Dermis blood vessel endothelial cell (primary cell): ENCODE measurements around the gene S100P. TPM values are rescaled to one million over a fixed set of nuclear protein-coding genes. Genes with fewer than 3 reads are reported as not detected.
"Not testable (repeated sequence)": the region's sequence is repeated elsewhere in the genome, so short reads cannot be mapped to it uniquely, and the experiment has no call there.

Source experiments
- DNase-seq: peaks from one replicate; pipeline ENCODE4 v3.0.0; 2010
- total RNA-seq: library from RNA; depleted of rRNA; stranded (reverse); fragments of >200 nt; gene quantifications from 2 replicates; pipeline ENCODE4 v1.2.3, GENCODE V29; 2014

Gene S100P
- total RNA-seq, 1 donor from 2014 or later = not detected

DNA sequence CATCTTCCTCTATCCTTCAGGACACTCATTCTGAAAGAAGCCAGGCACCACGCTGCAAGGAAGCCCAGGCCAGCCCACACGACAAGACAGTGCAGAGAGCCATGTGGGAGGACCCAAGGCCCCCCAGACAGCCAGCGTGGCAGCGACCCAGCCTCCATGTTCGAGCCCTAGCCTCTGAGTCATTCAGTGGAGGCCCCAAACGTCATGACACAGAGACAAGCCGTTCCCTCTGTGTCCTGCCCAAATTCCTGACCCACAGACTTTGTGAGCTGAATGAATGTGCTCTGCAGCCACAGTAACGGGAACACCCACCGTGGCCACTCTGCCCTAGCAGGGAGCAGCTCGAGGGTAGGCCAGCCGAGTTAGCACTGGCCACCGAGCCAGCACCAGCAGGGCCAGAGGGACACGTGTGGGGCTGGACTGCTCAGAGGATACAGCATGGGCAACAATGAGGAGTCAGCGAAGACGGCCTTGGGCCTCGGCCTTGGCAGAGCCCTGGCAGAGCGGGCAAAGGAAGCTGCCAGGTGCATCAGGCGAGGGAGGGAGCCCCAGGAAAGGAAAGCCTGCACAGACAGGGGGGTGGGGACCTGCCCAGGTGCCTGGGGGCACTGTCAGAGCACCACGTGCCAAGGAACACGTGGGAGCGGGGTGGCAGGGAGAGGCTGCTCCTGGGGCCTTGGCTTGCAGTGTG is 30.9 kb downstream of the S100P start:
- no peak for DNase-seq

- not testable (repeated sequence) for DNase-seq
These were observed 31.8 kb downstream of the S100P start for GRCh38 chr4:6725427-6725961.

DNA sequence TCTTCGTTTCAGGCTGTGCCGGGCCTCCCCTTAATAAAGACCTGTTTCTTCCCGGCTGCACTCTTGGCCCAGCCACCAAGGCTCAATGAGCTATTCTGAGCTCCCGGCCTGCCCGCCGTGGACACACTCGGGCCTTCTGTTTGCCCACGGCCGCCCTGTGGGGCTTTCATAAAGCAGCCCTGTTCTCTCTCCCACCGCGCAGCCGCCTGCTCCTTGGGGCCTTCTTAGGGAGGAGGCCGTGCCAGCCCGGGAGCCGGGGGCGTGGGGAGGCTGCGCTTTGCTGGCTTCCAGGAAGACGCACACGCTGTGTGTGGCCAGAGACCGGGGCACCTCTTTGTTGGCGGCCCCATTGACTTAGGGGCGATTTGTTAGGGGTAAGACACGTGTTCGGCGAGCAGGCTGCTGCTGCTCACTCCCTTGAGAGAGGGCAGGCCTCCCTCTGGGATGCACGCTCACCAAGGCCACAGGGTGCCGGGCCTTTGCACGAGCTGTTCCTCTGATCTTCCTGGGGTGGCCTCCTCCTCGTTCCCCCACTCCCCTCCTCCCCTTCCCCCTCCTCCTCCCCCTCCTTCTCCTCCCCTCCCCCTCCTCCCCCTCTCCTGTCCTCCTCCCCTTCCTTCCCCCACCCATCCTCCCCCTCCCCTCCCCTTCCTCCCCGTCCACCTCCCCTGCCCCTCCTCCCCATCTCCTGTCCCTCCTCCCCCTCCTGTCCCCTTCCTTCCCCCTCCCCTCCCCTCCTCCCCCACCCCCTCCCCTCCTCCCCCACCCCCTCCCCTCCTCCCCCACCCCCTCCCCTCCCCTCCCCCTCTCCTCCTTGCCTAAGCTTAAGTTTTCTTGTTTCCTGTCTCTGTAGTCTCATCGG is 33.6 kb downstream of the S100P start:
- DNase-seq = no peak

DNA sequence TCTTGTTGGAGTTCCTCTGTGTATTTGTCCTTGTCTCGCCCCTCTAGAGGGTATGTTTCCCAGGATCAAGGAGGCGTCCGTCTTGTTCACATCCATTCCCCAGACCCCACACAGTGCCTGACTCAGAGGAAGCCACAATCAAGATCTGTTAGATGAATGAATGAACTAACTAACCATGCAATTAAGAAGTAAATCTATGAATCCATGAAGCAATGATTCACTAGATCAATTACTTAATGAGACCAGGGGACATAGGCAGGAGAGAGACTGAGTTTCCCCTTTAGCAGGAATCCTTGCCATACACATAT is 34.2 kb downstream of the S100P start:
- DNase-seq = no peak

- DNase-seq = no peak
These were observed 34.8 kb downstream of the S100P start for GRCh38 chr4:6728320-6729029.

DNA sequence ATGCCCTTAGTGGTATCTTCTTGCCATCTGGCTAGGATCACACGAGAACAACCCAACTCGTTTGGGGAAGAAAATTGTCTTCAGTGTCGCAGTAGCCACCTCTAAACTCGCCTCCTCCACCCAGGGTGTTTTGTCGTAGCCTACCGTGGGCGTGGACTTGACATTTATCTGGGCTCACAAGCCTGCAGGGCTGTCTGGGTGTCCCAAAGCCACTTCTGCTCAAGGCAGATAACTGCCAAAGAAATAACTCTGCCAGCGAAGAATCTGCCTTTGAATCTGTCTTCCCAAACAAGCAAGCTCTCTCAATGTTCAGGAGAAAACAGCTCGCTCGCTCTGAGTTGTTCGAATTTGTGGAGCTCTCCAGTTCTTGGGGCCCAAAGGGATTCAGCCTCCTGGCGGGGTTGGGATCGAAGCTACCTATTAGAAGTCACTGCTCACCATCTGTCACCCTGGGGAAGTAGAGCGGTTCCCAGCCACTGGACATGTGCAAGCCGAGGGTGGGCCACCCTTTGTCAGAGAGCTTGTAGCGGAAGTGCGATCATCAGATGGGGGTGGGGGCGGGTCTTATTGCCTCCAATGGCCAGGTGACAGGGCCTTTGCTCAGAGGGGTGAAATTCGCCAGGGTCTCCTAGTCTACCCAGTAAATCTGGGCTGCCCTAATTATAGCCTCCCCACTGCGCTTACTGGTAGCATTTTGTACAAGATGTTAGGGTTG is 37.1 kb downstream of the S100P start:
- DNase-seq = no peak

DNA sequence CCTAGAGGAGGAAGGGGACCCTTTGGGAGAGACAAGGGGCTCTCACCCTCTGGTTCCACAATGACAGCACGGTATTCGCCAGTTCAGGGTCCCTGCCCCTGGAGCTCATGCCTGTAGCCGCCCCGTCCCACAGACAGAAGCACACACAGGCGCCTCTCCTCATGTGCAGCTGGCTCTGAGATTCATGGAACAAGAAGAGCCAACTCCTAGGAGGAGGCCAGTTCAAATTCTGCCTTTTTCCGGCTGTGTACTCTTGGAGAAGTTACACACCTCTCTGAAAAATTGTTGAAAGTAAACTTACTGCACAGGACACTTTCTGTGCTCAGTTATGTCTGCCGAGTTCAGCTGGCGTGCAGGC is 37.6 kb downstream of the S100P start:
- no peak for DNase-seq

- DNase-seq = no peak
These were observed 38.1 kb downstream of the S100P start for GRCh38 chr4:6731780-6732179.

DNA sequence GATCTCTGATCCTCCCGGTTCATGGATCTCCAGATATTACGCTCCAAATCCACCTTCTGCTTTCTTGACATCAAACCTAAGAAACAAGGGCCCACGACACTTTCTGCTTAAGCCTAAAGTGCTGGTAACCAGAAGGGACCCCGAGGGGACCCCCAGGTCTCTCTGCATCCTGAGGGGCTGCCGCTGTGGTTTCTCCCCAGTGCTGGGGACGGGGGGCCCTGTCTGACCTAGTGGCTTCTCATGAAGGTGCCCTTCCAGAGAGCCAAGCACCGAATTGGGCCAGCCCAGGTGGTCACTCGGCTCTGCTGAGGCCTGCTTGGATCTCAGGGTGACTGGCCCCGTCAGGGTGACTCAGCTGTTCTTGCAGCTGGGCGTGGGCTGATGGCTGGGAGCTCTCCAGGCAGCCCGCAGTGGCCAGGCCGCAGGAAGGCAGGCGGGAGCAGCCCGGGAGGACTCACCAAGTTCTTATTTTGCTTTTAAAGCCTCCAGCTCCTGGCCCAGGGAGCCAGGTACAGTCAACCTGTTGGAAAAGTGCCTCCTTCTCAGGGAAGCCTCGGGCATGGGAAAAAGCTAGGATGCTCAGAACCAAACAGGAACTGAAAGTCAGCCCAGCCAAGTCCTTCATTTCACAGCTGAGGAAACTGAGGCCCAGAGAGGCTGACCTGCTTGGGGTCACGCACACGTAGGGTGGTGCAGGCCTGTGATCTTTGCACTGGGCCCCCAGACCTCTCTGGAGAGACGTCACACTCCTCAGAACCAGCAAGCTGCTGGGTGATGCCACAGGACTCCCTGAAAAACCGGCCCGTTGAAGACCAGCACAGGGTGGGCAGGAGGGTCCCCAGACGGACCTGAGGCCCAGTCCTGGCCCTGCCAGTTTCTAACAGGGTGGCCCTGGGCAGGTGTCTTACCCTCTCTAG is 39.0 kb downstream of the S100P start:
- peak; percentile 73 for DNase-seq

- no peak for DNase-seq
These were observed 39.9 kb downstream of the S100P start for GRCh38 chr4:6733358-6734164.

GRCh38 chr4:6734165-6734786 is 40.6 kb downstream of the S100P start:
- no peak for DNase-seq

- no peak for DNase-seq
These were observed 46.2 kb downstream of the S100P start for GRCh38 chr4:6739920-6740319.

GRCh38 chr4:6740347-6740746 is 46.7 kb downstream of the S100P start:
- no peak for DNase-seq

DNA sequence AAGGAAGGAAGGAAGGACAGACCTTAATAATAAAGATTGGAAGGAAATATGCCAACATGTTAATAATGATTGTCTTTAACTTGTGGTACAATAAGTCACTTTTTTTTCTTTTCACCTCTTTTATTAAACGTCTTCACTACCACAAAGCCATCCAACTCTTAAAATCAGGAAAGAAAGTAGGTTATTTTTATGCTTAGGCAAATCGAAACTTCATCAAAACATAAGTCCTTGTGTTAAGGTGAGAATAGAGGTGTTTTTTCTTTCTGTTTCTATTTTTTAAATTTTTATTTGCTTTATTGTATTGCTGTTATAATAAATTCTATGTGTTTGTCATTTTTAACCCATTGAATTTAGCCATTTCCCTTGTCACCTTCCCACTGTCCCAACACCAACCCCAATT is 48.8 kb downstream of the S100P start:
- no peak for DNase-seq

DNA sequence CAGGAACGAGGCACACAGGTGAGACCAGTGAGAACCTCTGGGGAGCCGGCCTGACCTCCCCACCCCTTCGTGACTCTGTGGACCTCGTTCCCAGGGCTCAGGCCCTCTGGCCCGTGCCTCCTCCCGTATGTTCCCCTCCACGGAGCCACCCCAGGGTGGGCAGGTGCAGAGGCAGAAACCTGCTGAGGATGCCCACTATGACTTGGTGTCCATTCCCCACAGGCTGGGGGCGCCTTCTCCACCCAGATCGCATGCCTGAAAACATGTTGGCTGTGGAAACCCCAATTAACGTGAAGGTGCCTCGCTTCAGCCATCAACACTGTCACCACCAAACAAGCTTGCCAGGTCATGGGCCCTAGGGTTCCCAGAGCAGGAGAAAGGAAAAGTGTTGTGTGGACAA is 49.3 kb downstream of the S100P start:
- no peak for DNase-seq

Other genes with a start within 250 kb of the S100P start
- gene PPP2R2C, start 221.3 kb upstream of the S100P start, total RNA-seq = 0.34 and 0.70 TPM in 2 replicates
- 12.3 and 22.7 TPM in 2 replicates for gene MAN2B2, start 118.7 kb upstream of the S100P start, total RNA-seq
- 88.2 and 147 TPM in 2 replicates for gene MRFAP1, start 53.2 kb upstream of the S100P start, total RNA-seq
- gene MRFAP1L1, start 16.0 kb downstream of the S100P start, total RNA-seq = 62.2 and 68.9 TPM in 2 replicates
- gene BLOC1S4, start 22.3 kb downstream of the S100P start, total RNA-seq = 13.7 and 17.0 TPM in 2 replicates
- gene KIAA0232, start 88.8 kb downstream of the S100P start, total RNA-seq = 16.7 and 20.1 TPM in 2 replicates
- gene TBC1D14, start 215.9 kb downstream of the S100P start, total RNA-seq = 28.2 and 30.0 TPM in 2 replicates